Psoas muscle (tissue), 8 donors: ENCODE data around the gene GOSR1. TPM values are rescaled to one million over a fixed set of nuclear protein-coding genes. Genes with fewer than 3 reads are reported as not detected.
"Not testable (repeated sequence)": the region's sequence is repeated elsewhere in the genome, so short reads cannot be mapped to it uniquely, and the experiment has no call there.

Source experiments
- ATAC-seq, 4 donors: fragments of 200-7000 bp; cut with Tn5 transposase; one replicate each; pipeline ENCODE4 v1.9.1; 2020; ENCODE audit warnings: moderate library complexity in 3 of 4, mild to moderate bottlenecking in 2 of 4
- DNase-seq, 2 donors: peaks; one replicate each; pipeline ENCODE4 v3.0.0-alpha.2; 2020
- H3K27ac ChIP-seq: fragments of 200-600 bp; one replicate; pipeline ENCODE4 v1.8.0; 2022
- H3K27me3 ChIP-seq, 3 donors: fragments of 200-600 bp in 1 of 3; one replicate each; pipeline versions ENCODE4 v1.6.1 to v1.8.0; 2013 to 2022; ENCODE audit warnings: low read length in 2 of 3, mild to moderate bottlenecking in 2 of 3, moderate library complexity in 1 of 3; ENCODE audit not compliant: insufficient read depth in 3 of 3
- H3K36me3 ChIP-seq, 2 donors: fragments of 200-600 bp in 1 of 2; one replicate each; pipeline versions ENCODE4 v1.6.1 to v1.8.0; 2013 to 2022; ENCODE audit warnings: low read depth in 1 of 2, mild to moderate bottlenecking in 1 of 2, moderate library complexity in 1 of 2; ENCODE audit not compliant: insufficient read depth in 1 of 2
- H3K4me1 ChIP-seq: fragments of 200-600 bp; one replicate; pipeline ENCODE4 v1.8.0; 2022
- H3K4me3 ChIP-seq: fragments of 200-600 bp; one replicate; pipeline ENCODE4 v1.8.0; 2022; ENCODE audit warnings: mild to moderate bottlenecking
- H3K9me3 ChIP-seq: fragments of 200-600 bp; one replicate; pipeline ENCODE4 v1.8.0; 2022
- WGBS, 3 donors: extraction: QIAGEN DNeasy Blood & Tissue Kit; methylation state at CpG; one replicate each; pipeline versions ENCODE4 v1.1.6 to v1.1.7; 2013; 5-methylcytosine and 5-hydroxymethylcytosine counted together
- intact Hi-C, 2 donors: fragments of 100-400 bp; cut with DNase I; formaldehyde crosslinking; loops; one replicate each; pipeline versions ENCODE4 v1.11.0 to v1.14.2; 2022
- polyA plus RNA-seq, 3 donors: library from polyadenylated mRNA; stranded (reverse); fragments of 200-250 nt; gene quantifications; one replicate each; pipeline ENCODE4 v1.2.3, GENCODE V29; 2013
- total RNA-seq, 4 donors: library from RNA; stranded (reverse); fragmentation: NEBNext Ultra II Directional in 2 of 4; extraction: Animal tissue kit (Norgen Biotek cat#: 25700) in 2 of 4; gene quantifications; one replicate each; pipeline versions ENCODE4 v1.2.1 to v1.2.4, GENCODE V29; 2021 to 2023
- TF ChIP-seq, protein P1 (sequence below): fragments of 200-600 bp; IDR thresholded peaks from one replicate; pipeline ENCODE4 v1.8.0; 2022; ENCODE audit warnings: antibody characterized with exemption
- donor health status: healthy with polysubstance abuse.
- donor health status: DM: no; HTN: no; CAD: no; lungs with moderate emphysema.
- donor health status: Bipolar disorder and iron deficiency.
- donor health status: healthy.
- donor health status: DM: yes; HTN: yes; CAD: no.
- donor health status: DM: no; HTN: no; CAD: no.
- donor health status: DM: no; HTN: no; CAD: no.
- donor health status: DM: yes; HTN: yes; CAD: no.

The GOSR1 gene
- total and polyA plus RNA-seq, 7 donors: 10.0 to 38.2 (median 26.8) TPM

- DNase-seq (no peak), ATAC-seq (peak in 2 of 4 donors; percentile 35 to 56)
- Histone ChIP-seq H3K4me3 (no peak overlapping the region), H3K27me3 (no peaks in the 10 kb centered on the region), H3K36me3 (peaks cover 0 to 77% of the 10 kb centered on the region in 2 donors), H3K9me3 (no peaks in the 10 kb centered on the region), H3K27ac (no peak overlapping the region), H3K4me1 (peaks cover 3% of the 10 kb centered on the region)
- TF ChIP-seq, protein P1, sequence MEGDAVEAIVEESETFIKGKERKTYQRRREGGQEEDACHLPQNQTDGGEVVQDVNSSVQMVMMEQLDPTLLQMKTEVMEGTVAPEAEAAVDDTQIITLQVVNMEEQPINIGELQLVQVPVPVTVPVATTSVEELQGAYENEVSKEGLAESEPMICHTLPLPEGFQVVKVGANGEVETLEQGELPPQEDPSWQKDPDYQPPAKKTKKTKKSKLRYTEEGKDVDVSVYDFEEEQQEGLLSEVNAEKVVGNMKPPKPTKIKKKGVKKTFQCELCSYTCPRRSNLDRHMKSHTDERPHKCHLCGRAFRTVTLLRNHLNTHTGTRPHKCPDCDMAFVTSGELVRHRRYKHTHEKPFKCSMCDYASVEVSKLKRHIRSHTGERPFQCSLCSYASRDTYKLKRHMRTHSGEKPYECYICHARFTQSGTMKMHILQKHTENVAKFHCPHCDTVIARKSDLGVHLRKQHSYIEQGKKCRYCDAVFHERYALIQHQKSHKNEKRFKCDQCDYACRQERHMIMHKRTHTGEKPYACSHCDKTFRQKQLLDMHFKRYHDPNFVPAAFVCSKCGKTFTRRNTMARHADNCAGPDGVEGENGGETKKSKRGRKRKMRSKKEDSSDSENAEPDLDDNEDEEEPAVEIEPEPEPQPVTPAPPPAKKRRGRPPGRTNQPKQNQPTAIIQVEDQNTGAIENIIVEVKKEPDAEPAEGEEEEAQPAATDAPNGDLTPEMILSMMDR: no peak
- 86 to 91% (median 91%) methylated on average over 4 of the region's 4 CpGs for WGBS, 3 donors
- intact Hi-C loops: no loop called here
Measured at GRCh38 chr17:30454635-30455034, 22.6 kb upstream of the GOSR1 start.

DNA sequence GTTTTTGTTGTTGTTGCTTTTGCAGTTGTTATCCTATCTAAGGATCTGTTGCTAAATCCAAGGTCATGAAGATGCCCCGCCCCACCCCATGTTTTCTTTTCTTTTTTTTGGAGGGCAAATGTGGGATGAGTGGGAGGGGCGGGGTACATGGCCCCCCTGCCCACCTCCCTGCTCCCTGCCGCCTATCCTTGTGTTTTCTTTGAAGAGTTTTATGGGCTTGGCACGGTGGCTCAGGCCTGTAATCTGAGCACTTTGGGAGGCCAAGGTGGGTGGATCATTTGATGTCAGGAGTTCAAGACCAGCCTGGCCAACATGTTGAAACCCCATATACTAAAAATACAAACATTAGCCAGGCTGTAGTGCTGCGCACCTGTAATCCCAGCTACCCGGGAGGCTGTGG is 18.8 kb upstream of the GOSR1 start:
- DNase-seq (no peak), ATAC-seq (no peak)
- Histone ChIP-seq H3K4me3 (no peak overlapping the region), H3K27me3 (no peaks in the 10 kb centered on the region), H3K27ac (no peak overlapping the region), H3K9me3 (no peaks in the 10 kb centered on the region), H3K36me3 (peaks cover 3 to 73% of the 10 kb centered on the region in 2 donors), H3K4me1 (no peaks in the 10 kb centered on the region)
- WGBS, 3 donors: 79 to 84% (median 83%) methylated on average over 6 of the region's 6 CpGs
- TF ChIP-seq, protein P1: no peak
- intact Hi-C loops: no loop called here

- 92 to 97% (median 93%) methylated on average over 5 of the region's 5 CpGs for WGBS, 3 donors
- intact Hi-C loops: not testable (repeated sequence)
Measured at GRCh38 chr17:30458797-30459413, 18.3 kb upstream of the GOSR1 start.

DNA sequence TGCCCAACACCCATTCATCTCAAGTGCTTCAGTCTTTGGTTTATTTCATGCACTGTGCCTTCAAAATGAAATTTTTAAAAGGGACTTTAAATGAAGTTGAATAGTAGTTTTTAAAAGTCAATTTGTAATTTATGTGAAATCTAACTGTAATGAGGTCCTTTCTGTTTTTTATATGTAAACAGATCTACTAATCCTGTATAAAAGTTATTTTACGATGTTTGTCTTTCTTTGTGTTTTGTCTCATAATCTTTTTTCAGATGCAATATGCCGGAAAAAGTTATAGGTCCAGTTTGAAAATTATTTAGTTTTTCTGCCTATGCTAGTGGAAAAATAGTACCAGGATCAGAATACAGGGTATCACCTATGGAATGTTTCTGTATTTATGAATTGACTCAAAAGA is 8.7 kb upstream of the GOSR1 start:
- Histone ChIP-seq H3K27ac (no peak overlapping the region), H3K36me3 (peaks cover 3 to 34% of the 10 kb centered on the region in 2 donors), H3K27me3 (peaks cover 0 to 2% (median 0%) of the 10 kb centered on the region in 3 donors), H3K4me1 (no peaks in the 10 kb centered on the region), H3K9me3 (no peaks in the 10 kb centered on the region), H3K4me3 (no peak overlapping the region)
- ATAC-seq (no peak), DNase-seq (no peak)
- TF ChIP-seq, protein P1: no peak
- WGBS, 3 donors: 96 to 99% (median 99%) methylated on average over 2 of the region's 2 CpGs
- intact Hi-C loops: no loop called here

More at GRCh38 chr17:30458797-30459413, 18.3 kb upstream of the GOSR1 start:
- not testable (repeated sequence) for H3K4me3 ChIP-seq, H3K27ac ChIP-seq, H3K9me3 ChIP-seq, H3K27me3 ChIP-seq, DNase-seq, ATAC-seq, H3K4me1 ChIP-seq
- H3K36me3 ChIP-seq: peaks cover 3 to 73% of the 10 kb centered on the region in 2 donors

- Histone ChIP-seq H3K27ac (no peak overlapping the region), H3K27me3 (peaks cover 0 to 2% (median 0%) of the 10 kb centered on the region in 3 donors), H3K9me3 (no peaks in the 10 kb centered on the region), H3K36me3 (no peaks in the 10 kb centered on the region), H3K4me1 (peaks cover 8% of the 10 kb centered on the region), H3K4me3 (no peak overlapping the region)
- WGBS, 3 donors: 61 to 68% (median 62%) methylated on average over 10 of the region's 10 CpGs
- intact Hi-C loops: no loop called here
- TF ChIP-seq, protein P1: no peak
- no peak for ATAC-seq
- DNase-seq: no peak
Measured at GRCh38 chr17:30472238-30472890, 4.8 kb upstream of the GOSR1 start.
